Spleen (tissue), 11 donors: Measurements from ENCODE around the gene MCM9. TPM values are rescaled to one million over a fixed set of nuclear protein-coding genes. Genes with fewer than 3 reads are reported as not detected.

ENCODE experiments used
- DNase-seq: peaks from one replicate; pipeline ENCODE4 v3.0.0-alpha.2; 2020
- H3K27ac ChIP-seq, 8 donors: fragments of 200-600 bp; sonication (generic) in 7 of 8; 1 replicate in 4 of 8; 2 replicates in 4 of 8; pipeline versions ENCODE4 v1.5.0 to v1.8.0; 2016 to 2021; ENCODE audit warnings: inconsistent platforms in 4 of 8, mild to moderate bottlenecking in 4 of 8, moderate library complexity in 1 of 8
- H3K27me3 ChIP-seq, 7 donors: fragments of 200-600 bp; sonication (generic) in 6 of 7; replicated peaks in 1 of 7; 1 replicate in 4 of 7; 2 replicates in 3 of 7; pipeline versions ENCODE4 v1.5.0 to v1.8.0; 2016 to 2021; ENCODE audit warnings: inconsistent platforms in 3 of 7, mild to moderate bottlenecking in 1 of 7
- H3K36me3 ChIP-seq, 6 donors: fragments of 200-600 bp; sonication (generic) in 5 of 6; 1 replicate in 4 of 6; 2 replicates in 2 of 6; pipeline versions ENCODE4 v1.5.0 to v1.8.0; 2016 to 2021; ENCODE audit warnings: inconsistent platforms in 2 of 6
- H3K4me1 ChIP-seq, 6 donors: fragments of 200-600 bp; sonication (generic) in 5 of 6; 1 replicate in 3 of 6; 2 replicates in 3 of 6; pipeline versions ENCODE4 v1.5.0 to v1.8.0; 2016 to 2021; ENCODE audit warnings: inconsistent platforms in 3 of 6
- H3K4me3 ChIP-seq, 8 donors: fragments of 200-600 bp; sonication (generic) in 7 of 8; 1 replicate in 4 of 8; 2 replicates in 4 of 8; pipeline versions ENCODE4 v1.5.0 to v1.8.0; 2016 to 2021; ENCODE audit warnings: inconsistent platforms in 4 of 8, mild to moderate bottlenecking in 4 of 8, moderate library complexity in 2 of 8
- H3K9me3 ChIP-seq, 8 donors: fragments of 200-600 bp; sonication (generic) in 7 of 8; 1 replicate in 4 of 8; 2 replicates in 4 of 8; pipeline versions ENCODE4 v1.5.0 to v1.8.0; 2016 to 2021; ENCODE audit warnings: inconsistent platforms in 4 of 8
- POLR2A ChIP-seq, 3 donors: fragments of 450-650 bp; IDR thresholded peaks; one replicate each; pipeline ENCODE4 v1.5.1; 2017; ENCODE audit warnings: antibody characterized with exemption in 3 of 3, mild to moderate bottlenecking in 1 of 3
- POLR2AphosphoS5 ChIP-seq, 3 donors: sonication (generic); formaldehyde crosslinking; IDR thresholded peaks; one replicate each; pipeline ENCODE4 v1.5.1; 2017; ENCODE audit warnings: antibody characterized with exemption in 3 of 3
- WGBS, 5 donors: extraction: QIAGEN DNeasy Blood & Tissue Kit in 3 of 5; methylation state at CpG; one replicate each; pipeline versions ENCODE4 v1.1.5 to v1.1.7; 2013 to 2018; 5-methylcytosine and 5-hydroxymethylcytosine counted together
- intact Hi-C: fragments of 100-400 bp; cut with DNase I; formaldehyde crosslinking; loops from one replicate; pipeline ENCODE4 v1.15.0; 2023; ENCODE audit warnings: low total_unique reads
- polyA plus RNA-seq, 3 donors: library from polyadenylated mRNA; stranded (reverse); fragments of 200-250 nt; gene quantifications; one replicate each; pipeline ENCODE4 v1.2.1, GENCODE V29; 2013
- total RNA-seq, 7 donors: library from RNA; depleted of rRNA in 3 of 7; stranded (reverse); fragments of >200 nt in 3 of 7; fragmentation: NEBNext Ultra II Directional in 4 of 7; extraction: Animal tissue kit (Norgen Biotek cat#: 25700) in 4 of 7; gene quantifications; one replicate each; pipeline versions ENCODE4 v1.1.0 to v1.2.1, GENCODE V29; 2016 to 2021
- TF ChIP-seq, protein P1 (sequence below), 11 experiments: fragments of 200-600 bp in 7 of 11; fragments of 450-650 bp in 4 of 11; sonication (generic) in 4 of 11; IDR thresholded peaks in 8 of 11; conservative IDR thresholded peaks in 3 of 11; 1 replicate in 7 of 11; 2 replicates in 4 of 11; pipeline versions ENCODE4 v1.4.0 to v1.8.0; 2016 to 2021; ENCODE audit warnings: antibody characterized with exemption in 11 of 11, inconsistent platforms in 4 of 11, mild to moderate bottlenecking in 1 of 11
- donor health status: healthy with polysubstance abuse.
- donor health status: DM: no; HTN: no; CAD: no; lungs with moderate emphysema.
- donor health status: DM: no; HTN: no; CAD: no.
- donor health status: Bipolar disorder and iron deficiency.
- donor health status: healthy.
- donor health status: DM: no; HTN: no; CAD: no.
- donor health status: DM: yes; HTN: yes; CAD: no.

Gene MCM9
- total and polyA plus RNA-seq, 10 donors, result 3.7 to 33.6 (median 21.5) TPM

DNA sequence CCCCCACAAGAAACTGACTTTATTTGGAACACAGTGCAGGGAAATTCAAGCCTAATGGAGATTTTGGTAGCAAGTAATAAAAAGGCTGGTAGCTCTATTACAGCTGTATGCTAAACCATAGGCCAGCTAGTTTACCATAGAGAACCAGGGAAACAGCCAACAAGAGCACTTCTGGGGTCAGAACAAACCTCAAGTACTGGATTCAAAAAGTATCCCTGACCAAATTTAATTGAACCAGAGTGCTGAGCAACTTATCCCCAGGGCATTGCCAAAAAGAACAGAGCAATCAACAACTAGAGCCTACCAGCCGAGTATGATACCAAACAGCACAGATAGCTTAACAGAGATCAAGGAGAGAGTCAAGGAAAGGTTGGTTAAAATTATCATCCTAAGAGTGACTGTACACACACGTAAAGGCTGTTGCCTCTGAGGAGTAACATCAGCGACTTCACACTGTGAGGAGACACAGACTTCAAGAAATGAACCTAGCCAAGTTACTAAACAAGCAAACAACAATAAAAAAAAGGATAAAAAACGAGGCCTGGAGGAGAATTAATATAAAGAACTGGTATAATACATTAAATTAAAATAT, 52.5 kb downstream of the MCM9 start:
- H3K36me3 ChIP-seq, result no peaks in the 10 kb centered on the region
- H3K9me3 ChIP-seq, result no peaks in the 10 kb centered on the region
- TF ChIP-seq POLR2AphosphoS5 (IDR thresholded peaks at IDR 0.05) (no peak), POLR2A (IDR thresholded peaks at IDR 0.05) (no peak)
- TF ChIP-seq, protein P1, sequence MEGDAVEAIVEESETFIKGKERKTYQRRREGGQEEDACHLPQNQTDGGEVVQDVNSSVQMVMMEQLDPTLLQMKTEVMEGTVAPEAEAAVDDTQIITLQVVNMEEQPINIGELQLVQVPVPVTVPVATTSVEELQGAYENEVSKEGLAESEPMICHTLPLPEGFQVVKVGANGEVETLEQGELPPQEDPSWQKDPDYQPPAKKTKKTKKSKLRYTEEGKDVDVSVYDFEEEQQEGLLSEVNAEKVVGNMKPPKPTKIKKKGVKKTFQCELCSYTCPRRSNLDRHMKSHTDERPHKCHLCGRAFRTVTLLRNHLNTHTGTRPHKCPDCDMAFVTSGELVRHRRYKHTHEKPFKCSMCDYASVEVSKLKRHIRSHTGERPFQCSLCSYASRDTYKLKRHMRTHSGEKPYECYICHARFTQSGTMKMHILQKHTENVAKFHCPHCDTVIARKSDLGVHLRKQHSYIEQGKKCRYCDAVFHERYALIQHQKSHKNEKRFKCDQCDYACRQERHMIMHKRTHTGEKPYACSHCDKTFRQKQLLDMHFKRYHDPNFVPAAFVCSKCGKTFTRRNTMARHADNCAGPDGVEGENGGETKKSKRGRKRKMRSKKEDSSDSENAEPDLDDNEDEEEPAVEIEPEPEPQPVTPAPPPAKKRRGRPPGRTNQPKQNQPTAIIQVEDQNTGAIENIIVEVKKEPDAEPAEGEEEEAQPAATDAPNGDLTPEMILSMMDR (IDR thresholded peaks at IDR 0.05 in 8 of 11, conservative IDR thresholded peaks at IDR 0.05 in 3 of 11), result no peak
- no peak overlapping the region for H3K27ac ChIP-seq
- no peaks in the 10 kb centered on the region for H3K27me3 ChIP-seq
- H3K4me1 ChIP-seq, result peaks cover 0 to 49% (median 31%) of the 10 kb centered on the region in 6 donors
- intact Hi-C loops, result no loop called here
- H3K4me3 ChIP-seq, result no peak overlapping the region
- WGBS, 5 donors, result 90 to 97% (median 92%) methylated on average over 4 of the region's 4 CpGs
- no peak for DNase-seq

- H3K4me3 ChIP-seq, result no peak overlapping the region
- 82 to 88% (median 84%) methylated on average over 9 of the region's 9 CpGs for WGBS, 5 donors
- H3K27me3 ChIP-seq, result no peaks in the 10 kb centered on the region
- TF ChIP-seq, protein P1 (IDR thresholded peaks at IDR 0.05 in 8 of 11, conservative IDR thresholded peaks at IDR 0.05 in 3 of 11), result no peak
- no peak for TF ChIP-seq POLR2A (IDR thresholded peaks at IDR 0.05)
- TF ChIP-seq POLR2AphosphoS5 (IDR thresholded peaks at IDR 0.05), result no peak
- no peaks in the 10 kb centered on the region for H3K9me3 ChIP-seq
- intact Hi-C loops, result no loop called here
- no peaks in the 10 kb centered on the region for H3K36me3 ChIP-seq
- H3K27ac ChIP-seq, result peak overlapping the region in 4 of 8 donors; percentile 4 to 50 (median 20)
- H3K4me1 ChIP-seq, result peaks cover 0 to 42% (median 26%) of the 10 kb centered on the region in 6 donors
- DNase-seq, result no peak
These were observed 53.3 kb downstream of the MCM9 start for GRCh38 chr6:118881440-118882313.

GRCh38 chr6:118877806-118878205, 57.2 kb downstream of the MCM9 start:
- Histone ChIP-seq H3K36me3 (no peaks in the 10 kb centered on the region), H3K9me3 (no peaks in the 10 kb centered on the region), H3K4me1 (peaks cover 0 to 40% (median 20%) of the 10 kb centered on the region in 6 donors), H3K27me3 (no peaks in the 10 kb centered on the region), H3K27ac (no peak overlapping the region), H3K4me3 (no peak overlapping the region)
- no peak for DNase-seq
- 86 to 96% (median 94%) methylated on average over 2 of the region's 2 CpGs for WGBS, 5 donors
- TF ChIP-seq, protein P1 (IDR thresholded peaks at IDR 0.05 in 8 of 11, conservative IDR thresholded peaks at IDR 0.05 in 3 of 11), result no peak
- TF ChIP-seq POLR2AphosphoS5 (IDR thresholded peaks at IDR 0.05) (no peak), POLR2A (IDR thresholded peaks at IDR 0.05) (no peak)
- intact Hi-C loops, result no loop called here

DNA sequence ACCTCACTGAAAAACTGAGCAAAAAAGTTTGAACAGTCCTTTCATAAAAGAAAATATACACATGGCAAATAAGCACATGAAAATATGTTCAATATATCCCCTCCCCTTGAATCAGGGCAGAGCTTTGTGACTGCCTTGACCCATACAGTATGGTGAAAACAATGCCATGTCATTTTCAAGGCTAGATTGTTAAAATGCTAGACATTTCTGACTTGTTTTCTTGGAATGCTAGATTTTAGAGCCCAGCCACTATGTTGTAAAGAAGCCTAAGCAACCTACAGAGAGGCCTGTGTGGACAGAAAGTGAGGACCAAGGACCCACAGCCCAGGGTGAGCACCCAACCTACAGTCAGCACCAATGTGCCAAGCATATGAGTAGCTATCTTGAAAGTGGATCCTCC, 58.1 kb downstream of the MCM9 start:
- Histone ChIP-seq H3K36me3 (no peaks in the 10 kb centered on the region), H3K4me1 (peaks cover 0 to 30% (median 18%) of the 10 kb centered on the region in 6 donors), H3K27ac (no peak overlapping the region), H3K9me3 (no peaks in the 10 kb centered on the region), H3K27me3 (no peaks in the 10 kb centered on the region), H3K4me3 (no peak overlapping the region)
- intact Hi-C loops, result no loop called here
- no peak for TF ChIP-seq POLR2AphosphoS5 (IDR thresholded peaks at IDR 0.05)
- TF ChIP-seq, protein P1 (IDR thresholded peaks at IDR 0.05 in 8 of 11, conservative IDR thresholded peaks at IDR 0.05 in 3 of 11), result no peak
- no peak for TF ChIP-seq POLR2A (IDR thresholded peaks at IDR 0.05)
- DNase-seq, result no peak
